Measurements from ENCODE around the gene RHEBL1. TPM values are rescaled to one million over a fixed set of nuclear protein-coding genes. Genes with fewer than 3 reads are reported as not detected.

Gene RHEBL1
- polyA plus RNA-seq, 3 donors = 0.17 to 0.96 (median 0.50) TPM

DNA sequence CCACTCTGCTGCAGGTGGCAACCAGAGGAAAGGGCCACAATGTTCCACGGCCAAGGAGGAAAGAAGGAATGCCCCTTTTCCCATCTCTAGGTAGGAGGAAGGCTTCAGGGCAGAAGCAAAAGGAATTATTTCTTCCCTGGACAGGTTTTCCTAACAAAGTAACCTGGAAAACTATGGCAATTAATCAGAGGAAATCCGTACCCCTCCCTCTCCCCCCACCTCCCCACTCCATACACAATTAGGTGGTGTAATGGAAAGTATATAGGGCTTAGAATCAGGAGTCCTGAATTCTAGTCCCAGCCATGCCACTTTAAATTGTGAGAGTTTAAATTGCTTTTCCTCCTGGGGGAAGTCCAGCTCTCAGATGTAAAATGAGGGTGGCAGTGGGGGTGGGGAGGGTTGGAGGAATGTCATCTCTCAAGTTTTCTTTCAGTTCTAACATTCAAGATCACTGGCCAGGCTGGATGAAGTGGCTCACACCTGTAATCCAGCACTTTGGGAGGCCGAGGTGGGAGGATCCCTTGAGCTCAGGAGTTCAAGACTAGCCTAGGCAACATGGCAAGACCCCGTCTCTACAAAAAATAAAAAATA lies 23.1 kb upstream of the RHEBL1 start:
- H3K9me3 Mint-ChIP-seq = peaks cover 0 to 31% (median 8%) of the 10 kb centered on the region in 7 donors

DNA sequence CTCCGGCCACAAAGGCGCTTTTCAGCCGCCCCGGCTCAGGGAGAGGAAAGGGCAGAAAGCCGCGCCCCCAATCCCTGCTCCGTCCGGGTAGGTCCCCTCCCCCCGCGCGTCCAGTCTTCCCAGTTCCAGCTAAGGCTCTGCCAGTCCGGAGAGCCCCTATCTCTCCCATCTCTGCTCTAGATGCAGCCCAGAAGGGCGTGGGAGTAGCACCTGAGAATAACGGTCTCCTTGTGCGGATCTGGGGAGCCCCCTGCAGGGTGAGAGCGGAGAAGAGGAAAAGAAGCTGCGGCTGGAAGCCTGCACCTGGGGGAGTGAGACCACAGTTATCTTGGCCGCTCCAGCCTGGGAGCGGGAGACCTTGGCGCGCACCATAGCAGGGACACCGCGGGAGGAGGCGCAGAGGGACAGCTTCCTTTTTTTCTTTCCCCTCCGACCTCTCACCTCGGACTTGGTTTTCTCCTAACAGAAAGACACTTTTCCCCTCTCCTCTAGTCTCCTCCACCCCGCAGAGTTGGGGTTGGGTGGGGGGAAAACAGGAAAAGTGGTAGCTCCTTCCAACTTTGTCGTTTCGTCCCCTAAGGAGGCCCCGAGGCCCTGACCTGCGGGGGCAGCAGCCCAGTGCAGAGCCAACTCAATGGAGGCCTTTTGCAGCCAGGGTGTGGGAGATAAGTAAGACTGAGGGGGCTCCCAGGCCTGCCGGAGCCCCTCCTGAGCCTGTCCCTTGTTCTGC lies 22.5 kb upstream of the RHEBL1 start:
- H3K36me3 ChIP-seq (replicated peaks in 1 of 2; ENCODE audit: control insufficient read depth in 1 of 2, insufficient read depth in 2 of 2, low read length in 2 of 2) = peaks cover 8 to 19% of the 10 kb centered on the region in 2 donors
- peaks cover 13% of the 10 kb centered on the region for H4K20me1 ChIP-seq (ENCODE audit: insufficient read depth, low read length)
- peak overlapping the region; percentile 55 for H3K4me2 ChIP-seq (replicated peaks; ENCODE audit: extremely low read depth, low read length, poor library complexity, severe bottlenecking)
- no peak overlapping the region for H3K27ac ChIP-seq (ENCODE audit: low read depth in 1 of 2, low read length in 2 of 2)
- H3K27ac Mint-ChIP-seq = no peak overlapping the region
- peaks cover 24 to 27% of the 10 kb centered on the region in 2 donors for H3K36me3 Mint-ChIP-seq
- no peak overlapping the region for H3K9ac ChIP-seq (ENCODE audit: insufficient read depth, low read length, poor library complexity, severe bottlenecking)
- peak in 1 of 3 donors; percentile 18 for DNase-seq
- no peaks in the 10 kb centered on the region for H3K79me2 ChIP-seq (ENCODE audit: insufficient read depth, low read length)
- 4% methylated on average over 23 of the region's 32 CpGs for WGBS (ENCODE audit: insufficient coverage)
- peaks cover 83 to 89% (median 86%) of the 10 kb centered on the region in 3 donors for H3K27me3 Mint-ChIP-seq (ENCODE audit: low read depth in 3 of 3)
- H3K9me3 ChIP-seq (replicated peaks in 1 of 2; ENCODE audit: control insufficient read depth in 1 of 2, insufficient read depth in 1 of 2, low read length in 2 of 2) = peaks cover 0 to 33% of the 10 kb centered on the region in 2 donors
- H3K4me1 Mint-ChIP-seq = peaks cover 53% of the 10 kb centered on the region
- peak overlapping the region in 1 of 3 experiments; percentile 51 for H3K4me3 ChIP-seq (replicated peaks in 1 of 3; ENCODE audit: low read depth in 2 of 3, low read length in 3 of 3)
- peaks cover 44 to 57% of the 10 kb centered on the region in 2 donors for H3K4me1 ChIP-seq (ENCODE audit: control insufficient read depth in 1 of 2, insufficient read depth in 2 of 2, low read length in 2 of 2)
- TF ChIP-seq, protein P1, sequence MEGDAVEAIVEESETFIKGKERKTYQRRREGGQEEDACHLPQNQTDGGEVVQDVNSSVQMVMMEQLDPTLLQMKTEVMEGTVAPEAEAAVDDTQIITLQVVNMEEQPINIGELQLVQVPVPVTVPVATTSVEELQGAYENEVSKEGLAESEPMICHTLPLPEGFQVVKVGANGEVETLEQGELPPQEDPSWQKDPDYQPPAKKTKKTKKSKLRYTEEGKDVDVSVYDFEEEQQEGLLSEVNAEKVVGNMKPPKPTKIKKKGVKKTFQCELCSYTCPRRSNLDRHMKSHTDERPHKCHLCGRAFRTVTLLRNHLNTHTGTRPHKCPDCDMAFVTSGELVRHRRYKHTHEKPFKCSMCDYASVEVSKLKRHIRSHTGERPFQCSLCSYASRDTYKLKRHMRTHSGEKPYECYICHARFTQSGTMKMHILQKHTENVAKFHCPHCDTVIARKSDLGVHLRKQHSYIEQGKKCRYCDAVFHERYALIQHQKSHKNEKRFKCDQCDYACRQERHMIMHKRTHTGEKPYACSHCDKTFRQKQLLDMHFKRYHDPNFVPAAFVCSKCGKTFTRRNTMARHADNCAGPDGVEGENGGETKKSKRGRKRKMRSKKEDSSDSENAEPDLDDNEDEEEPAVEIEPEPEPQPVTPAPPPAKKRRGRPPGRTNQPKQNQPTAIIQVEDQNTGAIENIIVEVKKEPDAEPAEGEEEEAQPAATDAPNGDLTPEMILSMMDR (IDR thresholded peaks at IDR 0.05) = no peak
- H2AFZ ChIP-seq (ENCODE audit: insufficient read depth, low read depth, low read length, poor library complexity, severe bottlenecking) = peak overlapping the region; percentile 39
- peaks cover 72 to 80% of the 10 kb centered on the region in 2 donors for H3K27me3 ChIP-seq (ENCODE audit: control insufficient read depth in 2 of 2, insufficient read depth in 2 of 2, low read length in 2 of 2)
- intact Hi-C loops (cut with micrococcal nuclease) = no loop called here
- H3K4me3 Mint-ChIP-seq = peak overlapping the region; percentile 41 to 89
- peaks cover 0 to 31% (median 8%) of the 10 kb centered on the region in 7 donors for H3K9me3 Mint-ChIP-seq

More for the DNA sequence above, 23.1 kb upstream of the RHEBL1 start:
- no peak overlapping the region for H3K4me2 ChIP-seq (replicated peaks; ENCODE audit: extremely low read depth, low read length, poor library complexity, severe bottlenecking)
- H3K4me1 ChIP-seq (ENCODE audit: control insufficient read depth in 1 of 2, insufficient read depth in 2 of 2, low read length in 2 of 2) = peaks cover 44 to 57% of the 10 kb centered on the region in 2 donors
- peak overlapping the region; percentile 39 for H2AFZ ChIP-seq (ENCODE audit: insufficient read depth, low read depth, low read length, poor library complexity, severe bottlenecking)
- H3K36me3 ChIP-seq (replicated peaks in 1 of 2; ENCODE audit: control insufficient read depth in 1 of 2, insufficient read depth in 2 of 2, low read length in 2 of 2) = peaks cover 14 to 26% of the 10 kb centered on the region in 2 donors
- peak overlapping the region in 1 of 2 donors; percentile 89 for H3K4me3 Mint-ChIP-seq
- peak overlapping the region in 1 of 3 experiments; percentile 51 for H3K4me3 ChIP-seq (replicated peaks in 1 of 3; ENCODE audit: low read depth in 2 of 3, low read length in 3 of 3)
- peaks cover 30 to 33% of the 10 kb centered on the region in 2 donors for H3K36me3 Mint-ChIP-seq
- H3K27me3 Mint-ChIP-seq (ENCODE audit: low read depth in 3 of 3) = peaks cover 79 to 84% (median 82%) of the 10 kb centered on the region in 3 donors
- intact Hi-C loops (cut with micrococcal nuclease) = no loop called here
- no peak overlapping the region for H3K9ac ChIP-seq (ENCODE audit: insufficient read depth, low read length, poor library complexity, severe bottlenecking)
- DNase-seq = no peak
- no peak overlapping the region for H3K27ac ChIP-seq (ENCODE audit: low read depth in 1 of 2, low read length in 2 of 2)
- peaks cover 19% of the 10 kb centered on the region for H4K20me1 ChIP-seq (ENCODE audit: insufficient read depth, low read length)
- no peak overlapping the region for H3K27ac Mint-ChIP-seq
- TF ChIP-seq, protein P1 (IDR thresholded peaks at IDR 0.05) = no peak
- 83% methylated on average over 1 of the region's 4 CpGs for WGBS (ENCODE audit: insufficient coverage)
- peaks cover 0 to 33% of the 10 kb centered on the region in 2 donors for H3K9me3 ChIP-seq (replicated peaks in 1 of 2; ENCODE audit: control insufficient read depth in 1 of 2, insufficient read depth in 1 of 2, low read length in 2 of 2)
- peaks cover 72 to 80% of the 10 kb centered on the region in 2 donors for H3K27me3 ChIP-seq (ENCODE audit: control insufficient read depth in 2 of 2, insufficient read depth in 2 of 2, low read length in 2 of 2)
- peaks cover 53% of the 10 kb centered on the region for H3K4me1 Mint-ChIP-seq
- no peaks in the 10 kb centered on the region for H3K79me2 ChIP-seq (ENCODE audit: insufficient read depth, low read length)
